Fibroblast of mammary gland (primary cell): ENCODE results near the gene AIG1.

Source experiments
- DNase-seq: peaks from one replicate; pipeline ENCODE4 v3.0.0-alpha.2; 2010; ENCODE audit warnings: low read depth
- H3K4me3 ChIP-seq: 2 replicates; pipeline ENCODE4 v1.5.1; 2011; ENCODE audit warnings: low read depth, mild to moderate bottlenecking, low read length, moderate library complexity; ENCODE audit not compliant: control insufficient read depth
- CTCF ChIP-seq: conservative IDR thresholded peaks from 2 replicates; pipeline ENCODE4 v1.5.1; 2011; ENCODE audit warnings: low read depth, low read length, inconsistent platforms; ENCODE audit not compliant: control insufficient read depth, insufficient read depth

The AIG1 gene

DNA sequence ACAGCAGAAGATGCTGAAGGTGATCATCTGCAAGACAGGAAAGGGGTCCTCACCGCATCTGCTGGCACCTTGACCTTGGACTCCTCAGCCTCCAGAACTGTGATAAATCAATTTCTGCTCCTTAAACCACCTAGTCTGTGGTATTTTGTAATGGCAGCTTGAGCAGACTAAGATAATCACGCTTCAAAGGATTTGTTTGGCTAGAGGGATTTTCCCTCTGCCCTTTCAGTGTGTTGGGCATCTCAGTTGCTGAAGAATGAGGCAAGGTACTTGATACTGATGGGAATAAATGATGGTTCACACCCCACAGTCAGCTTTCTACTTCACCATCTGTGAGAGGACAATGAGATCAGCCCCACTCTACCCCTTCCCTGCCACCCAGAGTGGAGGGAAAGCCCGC lies 329.6 kb downstream of the AIG1 start:
- TF ChIP-seq CTCF, result no peak
- no peak overlapping the region for H3K4me3 ChIP-seq
- DNase-seq, result no peak
